ENCODE results near the gene DNAJB14. TPM values are rescaled to one million over a fixed set of nuclear protein-coding genes. Genes with fewer than 3 reads are reported as not detected.
A peak's percentile ranks its signal among the peaks of the same experiment; 100 is the strongest.

Gene DNAJB14
- total and polyA plus RNA-seq, 2 of the 13 experiments (the other 11 are each of a cell fraction or from before 2014, with no cell fraction given): 9.1 to 38.1 TPM

DNA sequence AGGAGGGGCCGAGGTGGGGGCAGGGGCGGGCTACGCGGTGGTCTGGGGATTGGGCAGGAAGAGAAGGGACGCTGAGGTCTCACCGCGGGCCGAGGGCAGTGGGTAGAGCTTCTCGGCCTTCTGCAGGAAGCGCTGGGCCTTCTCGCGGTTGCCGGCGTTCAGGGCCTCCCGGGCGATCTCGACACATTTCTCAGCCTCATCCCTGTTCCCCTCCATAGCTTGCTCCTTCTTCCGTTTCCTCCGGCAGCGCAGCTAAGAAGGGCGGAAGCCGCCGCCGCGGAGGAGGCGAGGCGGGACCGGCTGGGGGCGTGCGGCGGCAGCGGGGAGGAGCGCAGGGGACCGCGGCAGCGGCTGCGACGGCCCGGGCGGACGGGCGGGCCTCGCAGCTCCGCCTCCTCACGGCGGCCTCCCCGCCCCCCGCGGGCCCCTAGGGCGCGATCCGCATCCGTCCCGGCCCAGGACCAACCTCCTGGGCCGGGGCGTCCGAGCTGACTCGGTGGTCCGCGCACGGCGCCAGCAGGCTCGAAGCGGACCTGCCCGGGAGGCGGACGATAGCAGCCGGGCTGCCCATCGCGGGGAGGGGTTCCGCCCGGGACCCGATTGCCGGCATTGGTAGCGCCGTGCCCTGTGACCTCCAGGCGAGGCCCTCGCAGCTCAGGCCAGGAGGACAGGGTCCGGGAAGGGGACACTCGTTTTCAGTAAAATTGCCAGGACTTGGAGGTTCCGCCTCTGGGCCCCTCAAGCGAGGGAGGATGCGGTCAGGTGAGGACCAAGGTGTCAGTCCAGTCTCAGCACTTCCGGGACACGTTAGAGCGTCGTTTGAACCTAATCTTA lies at the start of gene DNAJB14 (continued):
- TF ChIP-seq ETV6 (CRISPR knock-in tag; conservative IDR thresholded peaks at IDR 0.05) (no peak), ZNF143 (CRISPR knock-in tag; IDR thresholded peaks at IDR 0.05) (0 out of 2 replicates have a peak, but pooled peaks have one; percentile 23), POLR2A (IDR thresholded peaks at IDR 0.05; ENCODE audit: insufficient read depth in 1 of 2, low read depth in 2 of 2, low read length in 2 of 2) (peak; percentile 54 to 60), KMT2B (CRISPR knock-in tag; IDR thresholded peaks at IDR 0.05) (peak; percentile 56; the same call in 1 of the 2 replicates), ZNF761 (CRISPR knock-in tag; conservative IDR thresholded peaks at IDR 0.05) (peak; percentile 73; the same call in 1 of the 2 replicates), MYC (CRISPR knock-in tag; IDR thresholded peaks at IDR 0.05; ENCODE audit: borderline replicate concordance) (no peak), ZBTB7B (CRISPR knock-in tag; IDR thresholded peaks at IDR 0.05) (peak; percentile 23; the same call in 1 of the 2 replicates), HMGXB3 (CRISPR knock-in tag; IDR thresholded peaks at IDR 0.05; ENCODE audit: borderline replicate concordance) (no peak), NFKBIZ (CRISPR knock-in tag; IDR thresholded peaks at IDR 0.05) (0 out of 2 replicates have a peak, but pooled peaks have one; percentile 54), DPF2 (CRISPR knock-in tag; IDR thresholded peaks at IDR 0.05; ENCODE audit: borderline replicate concordance, low read depth) (no peak), SAP130 (CRISPR knock-in tag; IDR thresholded peaks at IDR 0.05; ENCODE audit: low read depth) (peak; percentile 72), GATAD1 (CRISPR knock-in tag; IDR thresholded peaks at IDR 0.05) (peak; percentile 55), PHF21A (CRISPR knock-in tag; IDR thresholded peaks at IDR 0.05) (peak; percentile 33), ZNF598 (CRISPR knock-in tag; IDR thresholded peaks at IDR 0.05; ENCODE audit: borderline replicate concordance) (peak; percentile 41; the same call in 1 of the 2 replicates)
- TF ChIP-seq, protein P1, sequence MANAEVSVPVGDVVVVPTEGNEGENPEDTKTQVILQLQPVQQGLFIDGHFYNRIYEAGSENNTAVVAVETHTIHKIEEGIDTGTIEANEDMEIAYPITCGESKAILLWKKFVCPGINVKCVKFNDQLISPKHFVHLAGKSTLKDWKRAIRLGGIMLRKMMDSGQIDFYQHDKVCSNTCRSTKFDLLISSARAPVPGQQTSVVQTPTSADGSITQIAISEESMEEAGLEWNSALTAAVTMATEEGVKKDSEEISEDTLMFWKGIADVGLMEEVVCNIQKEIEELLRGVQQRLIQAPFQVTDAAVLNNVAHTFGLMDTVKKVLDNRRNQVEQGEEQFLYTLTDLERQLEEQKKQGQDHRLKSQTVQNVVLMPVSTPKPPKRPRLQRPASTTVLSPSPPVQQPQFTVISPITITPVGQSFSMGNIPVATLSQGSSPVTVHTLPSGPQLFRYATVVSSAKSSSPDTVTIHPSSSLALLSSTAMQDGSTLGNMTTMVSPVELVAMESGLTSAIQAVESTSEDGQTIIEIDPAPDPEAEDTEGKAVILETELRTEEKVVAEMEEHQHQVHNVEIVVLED (CRISPR knock-in tag; IDR thresholded peaks at IDR 0.05; ENCODE audit: borderline replicate concordance): no peak
- TF ChIP-seq, protein P2, sequence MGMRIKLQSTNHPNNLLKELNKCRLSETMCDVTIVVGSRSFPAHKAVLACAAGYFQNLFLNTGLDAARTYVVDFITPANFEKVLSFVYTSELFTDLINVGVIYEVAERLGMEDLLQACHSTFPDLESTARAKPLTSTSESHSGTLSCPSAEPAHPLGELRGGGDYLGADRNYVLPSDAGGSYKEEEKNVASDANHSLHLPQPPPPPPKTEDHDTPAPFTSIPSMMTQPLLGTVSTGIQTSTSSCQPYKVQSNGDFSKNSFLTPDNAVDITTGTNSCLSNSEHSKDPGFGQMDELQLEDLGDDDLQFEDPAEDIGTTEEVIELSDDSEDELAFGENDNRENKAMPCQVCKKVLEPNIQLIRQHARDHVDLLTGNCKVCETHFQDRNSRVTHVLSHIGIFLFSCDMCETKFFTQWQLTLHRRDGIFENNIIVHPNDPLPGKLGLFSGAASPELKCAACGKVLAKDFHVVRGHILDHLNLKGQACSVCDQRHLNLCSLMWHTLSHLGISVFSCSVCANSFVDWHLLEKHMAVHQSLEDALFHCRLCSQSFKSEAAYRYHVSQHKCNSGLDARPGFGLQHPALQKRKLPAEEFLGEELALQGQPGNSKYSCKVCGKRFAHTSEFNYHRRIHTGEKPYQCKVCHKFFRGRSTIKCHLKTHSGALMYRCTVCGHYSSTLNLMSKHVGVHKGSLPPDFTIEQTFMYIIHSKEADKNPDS (CRISPR knock-in tag; IDR thresholded peaks at IDR 0.05): no peak
- TF ChIP-seq, protein P3, sequence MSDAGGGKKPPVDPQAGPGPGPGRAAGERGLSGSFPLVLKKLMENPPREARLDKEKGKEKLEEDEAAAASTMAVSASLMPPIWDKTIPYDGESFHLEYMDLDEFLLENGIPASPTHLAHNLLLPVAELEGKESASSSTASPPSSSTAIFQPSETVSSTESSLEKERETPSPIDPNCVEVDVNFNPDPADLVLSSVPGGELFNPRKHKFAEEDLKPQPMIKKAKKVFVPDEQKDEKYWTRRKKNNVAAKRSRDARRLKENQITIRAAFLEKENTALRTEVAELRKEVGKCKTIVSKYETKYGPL (CRISPR knock-in tag; IDR thresholded peaks at IDR 0.05): no peak
- TF ChIP-seq, protein P4, sequence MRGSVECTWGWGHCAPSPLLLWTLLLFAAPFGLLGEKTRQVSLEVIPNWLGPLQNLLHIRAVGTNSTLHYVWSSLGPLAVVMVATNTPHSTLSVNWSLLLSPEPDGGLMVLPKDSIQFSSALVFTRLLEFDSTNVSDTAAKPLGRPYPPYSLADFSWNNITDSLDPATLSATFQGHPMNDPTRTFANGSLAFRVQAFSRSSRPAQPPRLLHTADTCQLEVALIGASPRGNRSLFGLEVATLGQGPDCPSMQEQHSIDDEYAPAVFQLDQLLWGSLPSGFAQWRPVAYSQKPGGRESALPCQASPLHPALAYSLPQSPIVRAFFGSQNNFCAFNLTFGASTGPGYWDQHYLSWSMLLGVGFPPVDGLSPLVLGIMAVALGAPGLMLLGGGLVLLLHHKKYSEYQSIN (CRISPR knock-in tag; IDR thresholded peaks at IDR 0.05; ENCODE audit: borderline replicate concordance): no peak

All from HepG2 (cell line).